ENCODE results near the gene FAXC.
"Not testable (repeated sequence)": the region's sequence is repeated elsewhere in the genome, so short reads cannot be mapped to it uniquely, and the experiment has no call there.

Gene FAXC

DNA sequence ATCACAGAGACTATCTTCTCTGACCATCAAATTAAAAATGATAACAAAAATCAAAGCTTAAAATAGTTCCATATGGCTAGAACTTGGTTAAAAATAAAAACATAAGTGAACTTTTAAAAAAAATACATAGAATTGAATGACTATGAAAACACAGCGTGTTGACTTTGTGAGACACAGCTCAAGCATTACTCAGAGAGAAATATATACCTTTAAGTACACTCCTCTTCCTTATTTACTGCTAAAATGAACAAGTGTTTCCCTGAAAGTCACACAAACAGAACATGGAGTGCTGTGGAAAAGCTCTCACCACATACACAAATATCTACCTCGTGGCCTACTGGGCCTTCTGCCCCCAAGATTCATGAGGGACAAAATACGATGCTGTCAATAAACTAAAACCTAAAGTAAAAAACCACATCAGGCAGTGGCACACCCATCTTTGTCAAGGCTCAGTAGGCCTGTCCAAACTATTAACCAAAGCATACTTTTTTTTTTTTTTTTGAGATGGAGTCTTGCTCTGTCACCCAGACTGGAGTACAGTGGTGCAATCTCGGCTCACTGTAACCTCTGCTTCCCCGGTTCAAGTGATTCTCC lies 7.5 kb downstream of the FAXC start:
- DNase-seq (ENCODE audit: low read depth), result no peak

GRCh38 chr6:99338188-99338587 lies 11.3 kb downstream of the FAXC start:
- no peak for DNase-seq (ENCODE audit: low read depth)

DNA sequence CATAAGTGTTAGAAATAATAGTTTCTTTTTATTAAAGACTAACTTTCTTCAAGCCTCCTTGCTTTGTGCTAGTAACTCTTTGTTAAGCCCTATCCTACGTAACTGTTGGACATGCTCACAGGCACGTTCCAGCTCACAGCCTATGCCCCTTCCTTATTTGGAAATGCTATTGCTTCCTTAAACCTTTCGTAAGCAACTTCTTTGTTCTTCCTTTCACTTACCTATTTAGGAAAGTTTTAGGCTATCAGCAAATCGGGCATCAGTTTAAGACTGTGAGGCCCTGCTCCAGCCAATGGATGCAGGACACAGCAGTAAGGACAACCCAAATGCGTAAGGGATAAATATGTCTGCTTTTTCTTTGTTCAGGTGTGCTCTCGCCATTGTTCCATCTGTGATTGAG lies 14.2 kb downstream of the FAXC start:
- not testable (repeated sequence) for DNase-seq (ENCODE audit: low read depth)

DNA sequence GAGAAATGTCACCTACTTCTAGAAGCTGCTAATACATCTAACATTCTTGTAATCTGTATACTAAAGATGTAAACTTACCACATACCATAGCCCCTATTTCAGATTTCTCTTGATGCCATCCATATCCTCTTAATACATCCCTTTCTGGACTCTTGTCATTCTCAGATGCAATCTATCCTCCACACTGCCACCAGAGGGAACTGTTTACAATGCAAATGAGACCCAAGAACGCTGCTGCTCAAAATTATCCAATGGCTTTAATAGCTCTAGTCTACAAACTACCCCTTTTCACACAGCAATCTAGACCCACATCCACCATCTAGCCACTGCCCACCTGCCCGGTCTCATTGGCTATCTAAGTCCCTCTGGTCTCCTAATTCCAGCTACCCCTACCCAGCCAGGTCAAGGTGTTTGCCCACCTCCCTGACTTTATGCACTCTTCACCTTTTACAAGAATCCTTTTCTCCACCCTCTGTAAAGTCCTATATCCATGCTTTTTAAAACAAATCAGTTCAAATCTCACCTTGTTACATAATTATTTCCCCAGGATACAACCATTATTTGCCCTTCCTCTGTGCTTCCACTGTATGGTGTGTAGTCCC lies 14.8 kb downstream of the FAXC start:
- DNase-seq (ENCODE audit: low read depth), result no peak

DNA sequence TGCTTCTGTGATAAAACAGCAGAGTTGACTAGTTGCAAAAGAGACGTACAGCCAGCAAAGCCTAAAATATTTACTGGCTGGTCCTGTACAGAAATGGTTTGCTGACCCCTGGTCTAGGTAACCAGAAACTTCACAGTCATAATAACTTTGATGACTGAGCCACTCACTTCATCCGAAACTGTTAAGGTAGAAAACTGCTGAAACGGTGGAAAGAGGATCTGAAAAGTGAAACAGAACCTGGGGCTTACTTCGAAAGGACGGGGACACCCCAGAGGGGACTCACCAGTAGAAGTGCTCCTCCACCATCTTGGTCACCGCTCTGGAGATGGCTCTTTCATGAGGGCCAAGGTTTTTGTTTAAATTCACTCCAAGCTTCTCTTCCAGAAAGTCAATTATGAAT lies 16.4 kb downstream of the FAXC start:
- DNase-seq (ENCODE audit: low read depth), result no peak

GRCh38 chr6:99331531-99331930 lies 17.9 kb downstream of the FAXC start:
- DNase-seq (ENCODE audit: low read depth), result no peak

DNA sequence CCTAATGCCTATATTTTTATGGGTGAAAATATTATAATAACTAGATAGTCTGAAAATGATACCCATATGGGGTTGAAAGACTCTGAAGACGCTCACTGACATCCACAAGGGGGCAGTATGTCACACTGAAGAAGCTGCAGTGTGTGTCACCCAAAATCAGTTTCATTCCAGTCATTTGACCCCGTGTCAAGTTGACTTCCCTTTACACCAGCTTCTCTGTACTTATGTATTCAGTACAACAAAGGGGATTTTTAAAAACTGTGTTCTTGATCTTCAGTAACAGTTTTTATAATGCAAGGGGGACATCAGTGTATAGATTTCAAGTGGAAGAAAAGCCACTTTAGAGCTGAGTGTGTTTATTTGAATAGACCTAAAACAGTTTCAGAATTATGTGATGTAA lies 19.3 kb downstream of the FAXC start:
- DNase-seq (ENCODE audit: low read depth), result peak; percentile 45

DNA sequence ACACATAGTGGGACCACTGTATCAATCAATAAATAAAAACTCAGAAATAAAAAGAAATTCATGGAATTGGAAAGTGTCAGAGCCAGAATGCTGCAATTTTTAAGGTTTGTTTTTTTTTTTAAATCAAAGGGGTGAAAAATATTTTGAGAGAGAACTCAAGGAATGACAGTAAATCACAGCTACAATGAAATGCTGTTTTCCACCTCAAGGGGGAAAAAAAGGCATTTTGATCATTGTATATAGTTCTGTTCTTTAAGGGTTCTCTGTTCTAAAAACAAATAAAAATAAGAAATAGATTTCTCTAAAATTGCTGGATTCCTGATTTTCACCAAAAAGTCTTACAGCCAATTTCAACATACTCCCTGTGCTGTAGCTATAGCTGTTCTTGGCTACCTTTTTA lies 24.5 kb downstream of the FAXC start:
- no peak for DNase-seq (ENCODE audit: low read depth)

DNA sequence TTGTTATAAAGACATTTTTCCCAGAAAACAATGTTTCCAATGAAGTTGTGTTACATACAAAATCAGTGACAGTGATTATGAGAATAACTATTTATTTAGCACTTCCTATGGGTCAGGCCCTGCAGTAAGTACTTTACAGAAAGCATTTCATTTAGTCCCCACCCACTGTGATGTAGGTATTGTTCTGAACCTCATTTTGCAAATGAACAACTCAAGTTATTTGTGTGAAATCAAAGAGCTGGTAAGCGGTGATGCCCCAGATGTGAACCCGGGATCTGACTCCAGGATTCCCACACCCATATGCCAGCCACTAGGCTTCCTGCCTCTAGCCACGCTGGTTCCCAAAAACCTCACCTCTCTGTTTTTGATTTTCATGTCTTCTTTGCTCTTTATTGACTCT lies 30.9 kb downstream of the FAXC start:
- DNase-seq (ENCODE audit: low read depth), result no peak

DNA sequence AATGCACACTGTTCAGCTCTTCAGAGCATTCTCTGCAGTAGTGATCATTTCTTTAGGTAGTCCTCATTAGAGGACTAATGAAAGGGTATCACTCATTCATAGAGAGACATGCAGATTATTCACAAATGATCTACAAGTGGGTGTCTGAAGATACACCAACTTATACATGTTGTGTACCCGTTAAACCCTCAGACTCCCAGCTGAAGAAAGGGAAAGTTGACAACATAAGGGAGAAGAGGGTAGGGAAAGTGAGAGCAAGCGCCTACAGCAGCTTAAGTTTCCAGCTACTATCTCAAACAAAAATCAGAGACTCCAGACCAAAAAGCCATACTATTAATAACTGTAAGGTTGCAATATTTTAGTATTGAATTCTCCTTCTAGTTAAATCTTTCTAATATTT lies 37.1 kb downstream of the FAXC start:
- DNase-seq (ENCODE audit: low read depth), result no peak

GRCh38 chr6:99310553-99310952 lies 38.9 kb downstream of the FAXC start:
- DNase-seq (ENCODE audit: low read depth), result no peak

- no peak for DNase-seq (ENCODE audit: low read depth)
These were observed 39.9 kb downstream of the FAXC start for GRCh38 chr6:99309557-99309956.

GRCh38 chr6:99308788-99309187 lies 40.7 kb downstream of the FAXC start:
- DNase-seq (ENCODE audit: low read depth), result no peak

GRCh38 chr6:99307295-99307907 lies 42.1 kb downstream of the FAXC start:
- no peak for DNase-seq (ENCODE audit: low read depth)

GRCh38 chr6:99306341-99306740 lies 43.1 kb downstream of the FAXC start:
- no peak for DNase-seq (ENCODE audit: low read depth)

- no peak for DNase-seq (ENCODE audit: low read depth)
These were observed 44.4 kb downstream of the FAXC start for GRCh38 chr6:99305021-99305554.

- no peak for DNase-seq (ENCODE audit: low read depth)
These were observed 52.1 kb downstream of the FAXC start for GRCh38 chr6:99297415-99297814.

- no peak for DNase-seq (ENCODE audit: low read depth)
These were observed 52.5 kb downstream of the FAXC start for GRCh38 chr6:99297006-99297405.

DNA sequence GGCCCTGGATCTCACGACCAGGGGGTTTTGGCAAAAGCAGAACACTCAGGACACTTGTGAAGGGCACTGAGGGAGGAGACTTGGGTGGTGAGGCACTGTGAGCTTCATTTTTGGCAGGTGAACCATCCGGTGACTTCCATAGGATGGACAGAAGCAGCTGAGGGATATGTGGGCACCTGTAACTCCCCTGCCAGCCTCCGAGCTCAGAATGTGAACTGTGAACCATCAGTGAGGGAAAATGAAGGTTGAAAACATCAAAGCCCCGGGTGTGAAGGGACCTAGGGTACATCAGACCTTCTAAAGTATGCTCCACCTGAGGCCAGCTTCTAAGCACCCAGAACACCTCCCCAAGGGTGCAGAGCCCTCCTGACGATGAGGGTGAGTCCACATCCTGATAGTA lies 53.2 kb downstream of the FAXC start:
- DNase-seq (ENCODE audit: low read depth), result no peak

GRCh38 chr6:99295276-99295675 lies 54.2 kb downstream of the FAXC start:
- DNase-seq (ENCODE audit: low read depth), result no peak

GRCh38 chr6:99294786-99295185 lies 54.7 kb downstream of the FAXC start:
- DNase-seq (ENCODE audit: low read depth), result no peak

GRCh38 chr6:99289701-99290100 lies 59.8 kb downstream of the FAXC start:
- no peak for DNase-seq (ENCODE audit: low read depth)

DNA sequence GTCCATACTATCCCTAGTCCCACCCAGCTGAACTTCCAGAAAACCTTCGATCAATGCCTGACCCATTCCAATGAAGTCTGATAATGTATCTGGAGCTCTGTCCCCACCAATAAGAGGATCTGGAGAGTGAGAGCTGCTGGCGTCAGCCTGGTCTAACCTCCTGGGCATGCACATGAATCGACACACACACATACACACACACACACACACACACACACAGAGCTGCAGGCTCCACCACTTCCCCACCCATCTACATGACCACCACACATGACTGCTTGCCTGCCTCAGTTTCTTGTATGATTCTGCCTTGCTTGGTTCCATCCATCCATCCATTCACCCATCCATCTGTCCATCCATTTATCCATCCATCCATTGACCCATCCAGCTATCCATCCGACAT lies 60.8 kb downstream of the FAXC start:
- DNase-seq (ENCODE audit: low read depth), result no peak

DNA sequence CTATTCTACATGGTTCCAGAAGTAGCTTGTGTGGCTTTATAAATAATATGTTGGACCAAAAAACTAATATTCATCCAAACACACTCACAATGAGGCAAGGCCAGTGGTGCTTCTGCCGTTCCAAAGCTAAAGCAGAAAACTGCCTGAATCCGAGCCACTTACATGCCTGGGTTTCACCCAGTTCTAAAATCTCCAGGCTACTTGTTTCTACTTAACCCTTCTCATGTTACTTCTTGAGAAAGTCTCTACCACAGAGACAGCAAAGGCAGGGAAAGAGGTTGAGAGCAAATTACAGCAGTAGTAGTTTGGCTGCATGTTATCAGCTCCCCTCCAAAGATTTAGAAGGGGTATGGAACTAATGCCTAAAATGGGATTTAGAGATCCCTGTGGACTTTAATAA lies 62.0 kb downstream of the FAXC start:
- no peak for DNase-seq (ENCODE audit: low read depth)

All from activated T-cell treated with anti-CD3 and anti-CD28 coated beads for 24 hours (primary cell).